GM19463 (cell line): Measurements from ENCODE around the gene HSP90AA1.
"Not testable (repeated sequence)": the region's sequence is repeated elsewhere in the genome, so short reads cannot be mapped to it uniquely, and the experiment has no call there.

Source experiments
- ATAC-seq: cut with Tn5 transposase; IDR thresholded peaks from one replicate; pipeline ENCODE4 v1.9.1; 2021; ENCODE audit warnings: mild to moderate bottlenecking, moderate library complexity; ENCODE audit not compliant: unreplicated experiment

Gene HSP90AA1

GRCh38 chr14:102074415-102074964, 12.4 kb downstream of the HSP90AA1 start:
- no peak for ATAC-seq

DNA sequence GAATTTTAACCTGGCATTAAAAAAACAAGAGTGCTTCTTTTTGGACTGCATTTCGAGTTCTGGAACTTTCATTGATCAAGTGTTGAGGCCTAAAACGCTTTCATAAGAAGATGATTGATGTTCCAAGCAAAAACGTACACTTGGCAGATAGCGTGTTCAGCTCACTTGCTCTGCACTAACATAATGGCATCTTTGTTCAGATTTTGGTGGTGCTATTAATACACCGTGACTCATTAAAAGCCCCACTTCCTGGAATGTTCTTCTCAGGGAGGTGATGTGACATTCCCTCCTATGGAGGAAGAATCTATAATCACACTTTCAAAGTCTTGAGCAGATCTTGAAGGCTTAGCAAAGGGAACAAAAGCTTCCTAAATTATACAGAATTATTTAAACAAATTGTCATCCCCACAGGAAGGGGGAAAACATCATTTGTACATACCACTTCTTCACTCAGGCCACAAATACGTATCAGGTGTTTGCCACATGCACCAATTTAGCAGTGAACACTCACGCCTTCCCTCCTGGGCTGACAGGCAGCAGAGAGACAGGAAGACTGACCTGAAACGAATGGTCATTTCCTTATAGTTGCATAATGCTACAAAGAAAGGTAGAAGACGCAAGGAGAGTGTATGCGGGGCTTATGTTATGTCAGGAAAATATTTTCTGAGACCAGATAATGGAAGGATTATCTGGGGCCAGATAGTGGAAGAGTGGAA, 15.4 kb downstream of the HSP90AA1 start:
- no peak for ATAC-seq

DNA sequence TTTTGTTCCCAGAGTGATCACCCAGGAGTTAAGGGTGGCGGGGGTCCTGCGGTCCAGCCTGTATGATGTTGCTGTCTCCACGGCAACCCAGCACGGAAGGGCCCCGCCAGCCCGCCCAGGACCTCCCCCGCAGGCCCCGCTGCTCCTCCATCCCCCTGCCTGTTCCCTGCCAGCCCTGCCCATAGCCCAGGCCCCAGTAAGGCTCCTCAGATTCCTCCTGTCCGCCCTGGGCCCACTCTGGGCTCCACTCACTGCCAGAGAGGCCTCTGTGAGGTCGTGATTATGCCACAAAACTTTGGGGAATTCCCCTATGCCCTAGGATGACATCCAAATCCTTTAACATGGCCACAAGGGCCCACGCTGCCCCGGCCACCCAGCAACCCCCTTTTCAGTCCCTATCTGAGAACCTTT, 20.8 kb downstream of the HSP90AA1 start:
- no peak for ATAC-seq

GRCh38 chr14:102064590-102064989, 22.3 kb downstream of the HSP90AA1 start:
- ATAC-seq, result not testable (repeated sequence)

GRCh38 chr14:102063808-102064429, 22.9 kb downstream of the HSP90AA1 start:
- no peak for ATAC-seq

GRCh38 chr14:102063109-102063807, 23.6 kb downstream of the HSP90AA1 start:
- no peak for ATAC-seq

GRCh38 chr14:102058961-102059360, 27.9 kb downstream of the HSP90AA1 start:
- no peak for ATAC-seq

GRCh38 chr14:102058146-102058545, 28.7 kb downstream of the HSP90AA1 start:
- no peak for ATAC-seq

DNA sequence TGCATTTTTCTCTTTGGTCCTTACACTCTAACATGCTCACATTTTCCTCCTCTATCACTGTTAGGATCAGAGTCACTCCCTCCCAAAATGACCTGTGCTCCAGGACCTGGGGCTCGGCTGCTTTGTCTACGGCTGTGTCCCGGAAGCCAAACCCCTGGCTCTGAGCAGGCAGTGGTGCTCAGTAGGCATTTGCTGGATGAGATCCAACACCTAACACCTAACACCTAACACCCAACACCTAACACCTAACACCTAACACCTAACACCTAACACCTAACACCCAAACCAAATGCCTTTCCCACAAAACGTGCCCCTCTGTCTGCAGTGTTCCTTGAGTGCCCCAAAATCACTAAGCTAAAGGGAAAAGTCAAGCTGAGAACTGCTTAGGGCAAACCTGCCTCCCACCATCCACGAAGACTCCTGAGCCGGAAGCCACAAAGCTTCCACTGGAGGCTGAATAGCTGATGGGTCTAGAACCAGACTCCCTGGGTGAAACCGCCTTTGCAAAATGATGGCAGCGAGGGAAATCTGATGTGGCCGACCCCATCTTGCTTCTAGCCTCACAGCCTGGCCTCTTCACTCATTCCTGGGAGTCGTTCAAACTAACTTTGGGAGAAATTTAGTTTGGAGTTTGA, 29.2 kb downstream of the HSP90AA1 start:
- ATAC-seq, result no peak

DNA sequence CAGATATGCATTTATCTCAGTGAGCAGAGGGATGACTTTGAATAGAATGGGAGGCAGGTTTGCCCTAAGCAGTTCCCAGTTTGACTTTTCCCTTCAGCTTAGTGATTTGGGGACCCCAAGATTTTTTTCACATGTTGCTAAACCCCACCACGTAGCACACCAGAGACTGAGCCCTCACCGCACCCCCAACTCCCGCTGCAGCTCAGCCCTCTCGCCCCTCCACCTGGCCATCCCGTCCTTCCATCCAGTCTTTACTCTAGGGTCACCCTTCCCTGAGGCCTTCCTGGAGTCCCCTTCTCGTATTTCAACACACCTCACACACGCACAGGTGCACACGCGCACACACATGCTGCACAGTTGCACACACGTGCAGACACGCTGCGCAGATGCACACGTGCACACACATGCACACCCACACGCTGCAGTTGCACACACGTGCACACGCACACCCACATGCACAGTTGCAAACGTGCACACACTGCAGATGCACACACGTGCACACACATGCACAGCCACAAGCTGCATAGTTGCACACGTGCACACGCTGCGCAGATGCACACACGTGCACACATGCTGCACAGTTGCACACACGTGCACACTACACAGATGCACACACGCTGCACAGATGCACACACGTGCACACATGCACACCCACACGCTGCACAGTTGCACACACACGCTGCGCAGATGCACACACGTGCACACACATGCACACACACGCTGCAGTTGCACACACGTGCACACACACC, 30.0 kb downstream of the HSP90AA1 start:
- no peak for ATAC-seq

GRCh38 chr14:102055181-102055901, 31.5 kb downstream of the HSP90AA1 start:
- no peak for ATAC-seq

GRCh38 chr14:102052522-102052921, 34.3 kb downstream of the HSP90AA1 start:
- ATAC-seq, result no peak

GRCh38 chr14:102050625-102051024, 36.2 kb downstream of the HSP90AA1 start:
- no peak for ATAC-seq

GRCh38 chr14:102050026-102050405, 36.8 kb downstream of the HSP90AA1 start:
- no peak for ATAC-seq

DNA sequence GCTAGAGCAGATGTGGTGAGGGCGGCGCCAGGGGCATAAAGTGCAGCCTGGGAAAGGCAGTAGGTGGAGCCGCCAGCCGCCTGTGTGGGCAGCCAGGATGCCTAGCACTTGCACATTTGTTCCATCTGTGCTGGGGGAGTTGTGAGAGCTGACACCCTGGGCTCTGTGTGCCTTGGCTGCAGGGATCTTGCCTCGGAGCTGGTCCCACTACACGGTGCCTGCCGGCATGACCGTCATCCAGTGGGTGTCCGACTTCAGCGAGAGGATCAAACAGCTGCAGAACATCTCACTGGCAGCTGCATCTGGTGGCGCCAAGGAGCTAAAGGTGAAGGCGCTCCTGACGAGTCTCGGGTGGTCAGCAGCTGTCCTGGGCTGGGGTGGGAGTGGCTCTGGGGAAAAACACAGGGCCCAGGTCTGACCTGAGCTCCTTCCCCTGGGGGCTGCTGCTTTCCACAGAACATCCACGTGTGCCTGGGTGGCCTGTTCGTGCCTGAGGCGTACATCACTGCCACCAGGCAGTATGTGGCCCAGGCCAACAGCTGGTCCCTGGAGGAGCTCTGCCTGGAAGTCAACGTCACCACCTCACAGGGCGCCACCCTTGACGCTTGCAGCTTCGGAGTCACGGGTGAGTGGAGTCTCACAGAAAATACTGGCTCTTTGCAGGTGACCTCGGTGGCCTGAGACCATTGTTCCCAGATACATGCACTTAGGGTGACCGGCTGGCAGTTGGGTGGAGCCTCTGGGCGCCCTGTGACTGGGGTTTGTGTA, 37.4 kb downstream of the HSP90AA1 start:
- no peak for ATAC-seq

- no peak for ATAC-seq
These were observed 38.9 kb downstream of the HSP90AA1 start for GRCh38 chr14:102047808-102048540.

- no peak for ATAC-seq
These were observed 40.2 kb downstream of the HSP90AA1 start for GRCh38 chr14:102046337-102047278.
